ENCODE measurements around the gene VAT1L.

DNA sequence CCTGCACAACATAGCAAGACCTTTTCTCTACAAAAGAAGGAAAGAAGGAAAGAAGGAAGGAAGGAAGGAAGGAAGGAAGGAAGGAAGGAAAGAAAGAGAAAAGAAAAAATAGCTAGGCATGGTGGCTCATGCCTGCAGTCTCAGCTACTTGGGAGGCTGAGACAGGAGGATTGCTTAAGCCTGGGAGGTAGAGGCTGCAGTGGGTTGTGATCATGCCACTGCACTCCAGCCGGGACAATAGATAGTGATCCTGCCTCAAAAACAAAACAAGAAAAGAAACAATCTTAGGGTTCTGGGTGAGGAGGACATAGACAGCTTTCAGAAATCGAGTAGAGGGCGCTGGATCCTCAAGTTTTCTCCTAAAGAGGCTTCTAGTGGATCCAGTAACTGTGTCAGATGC, 174.3 kb downstream of the VAT1L start:
- TF ChIP-seq, protein P1, sequence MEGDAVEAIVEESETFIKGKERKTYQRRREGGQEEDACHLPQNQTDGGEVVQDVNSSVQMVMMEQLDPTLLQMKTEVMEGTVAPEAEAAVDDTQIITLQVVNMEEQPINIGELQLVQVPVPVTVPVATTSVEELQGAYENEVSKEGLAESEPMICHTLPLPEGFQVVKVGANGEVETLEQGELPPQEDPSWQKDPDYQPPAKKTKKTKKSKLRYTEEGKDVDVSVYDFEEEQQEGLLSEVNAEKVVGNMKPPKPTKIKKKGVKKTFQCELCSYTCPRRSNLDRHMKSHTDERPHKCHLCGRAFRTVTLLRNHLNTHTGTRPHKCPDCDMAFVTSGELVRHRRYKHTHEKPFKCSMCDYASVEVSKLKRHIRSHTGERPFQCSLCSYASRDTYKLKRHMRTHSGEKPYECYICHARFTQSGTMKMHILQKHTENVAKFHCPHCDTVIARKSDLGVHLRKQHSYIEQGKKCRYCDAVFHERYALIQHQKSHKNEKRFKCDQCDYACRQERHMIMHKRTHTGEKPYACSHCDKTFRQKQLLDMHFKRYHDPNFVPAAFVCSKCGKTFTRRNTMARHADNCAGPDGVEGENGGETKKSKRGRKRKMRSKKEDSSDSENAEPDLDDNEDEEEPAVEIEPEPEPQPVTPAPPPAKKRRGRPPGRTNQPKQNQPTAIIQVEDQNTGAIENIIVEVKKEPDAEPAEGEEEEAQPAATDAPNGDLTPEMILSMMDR (IDR thresholded peaks at IDR 0.05) = no peak
- TF ChIP-seq POLR2A (IDR thresholded peaks at IDR 0.05) = no peak

Measured in prostate gland (tissue), 2 donors.